Mesenchymal stem cell (in vitro differentiated cells and primary cell): ENCODE results near the gene UBE2F.

Experiments used
- DNase-seq: peaks from one replicate; pipeline ENCODE4 v3.0.0-alpha.2; 2013
- H2AFZ ChIP-seq: one replicate; pipeline ENCODE4 v1.6.1; 2013; ENCODE audit warnings: low read depth, mild to moderate bottlenecking, control low read depth, inconsistent platforms, low read length, moderate library complexity
- H2AK5ac ChIP-seq: 2 replicates; pipeline ENCODE4 v1.6.1; 2013; ENCODE audit warnings: low read length, moderate library complexity, mild to moderate bottlenecking, inconsistent platforms; ENCODE audit not compliant: severe bottlenecking
- H2BK120ac ChIP-seq: one replicate; pipeline ENCODE4 v1.6.1; 2013; ENCODE audit warnings: low read depth, mild to moderate bottlenecking, inconsistent platforms, low read length, moderate library complexity
- H2BK12ac ChIP-seq, 2 experiments: one replicate each; pipeline ENCODE4 v1.6.1; 2013; ENCODE audit warnings: inconsistent platforms in 2 of 2, low read length in 2 of 2, mild to moderate bottlenecking in 2 of 2, moderate library complexity in 2 of 2, control low read depth in 1 of 2
- H2BK15ac ChIP-seq: one replicate; pipeline ENCODE4 v1.6.1; 2013; ENCODE audit warnings: mild to moderate bottlenecking, low read depth, inconsistent platforms; ENCODE audit not compliant: poor library complexity, severe bottlenecking
- H2BK5ac ChIP-seq: 2 replicates; pipeline ENCODE4 v1.6.1; 2013; ENCODE audit warnings: low read depth, mild to moderate bottlenecking, low read length, control low read depth, inconsistent platforms; ENCODE audit not compliant: poor library complexity, severe bottlenecking
- H3K14ac ChIP-seq, 2 experiments: one replicate each; pipeline ENCODE4 v1.6.1; 2013; ENCODE audit warnings: inconsistent platforms in 2 of 2, low read length in 2 of 2, control low read depth in 1 of 2, mild to moderate bottlenecking in 1 of 2, moderate library complexity in 1 of 2
- H3K18ac ChIP-seq, 2 experiments: one replicate each; pipeline ENCODE4 v1.6.1; 2013; ENCODE audit warnings: inconsistent platforms in 2 of 2, low read length in 2 of 2, control low read depth in 1 of 2, low read depth in 1 of 2, mild to moderate bottlenecking in 1 of 2
- H3K23ac ChIP-seq, 2 experiments: one replicate each; pipeline ENCODE4 v1.6.1; 2013; ENCODE audit warnings: inconsistent platforms in 2 of 2, low read length in 2 of 2, mild to moderate bottlenecking in 2 of 2, moderate library complexity in 2 of 2, control low read depth in 1 of 2
- H3K27ac ChIP-seq: 2 replicates; pipeline ENCODE4 v1.5.1; 2013; ENCODE audit warnings: mild to moderate bottlenecking, moderate library complexity, low read length, control low read depth, inconsistent platforms; ENCODE audit not compliant: poor library complexity, severe bottlenecking
- H3K27me3 ChIP-seq, 2 experiments: 2 replicates each; pipeline versions ENCODE4 v1.6.1 to v1.7.0; 2013; ENCODE audit warnings: low read length in 2 of 2, mild to moderate bottlenecking in 2 of 2, moderate library complexity in 2 of 2, control low read depth in 1 of 2, inconsistent platforms in 1 of 2; ENCODE audit not compliant: control insufficient read depth in 1 of 2, insufficient read depth in 1 of 2
- H3K36me3 ChIP-seq, 2 experiments: 2 replicates each; pipeline versions ENCODE4 v1.6.1 to v1.7.0; 2013; ENCODE audit warnings: low read length in 2 of 2, control low read depth in 1 of 2, inconsistent platforms in 1 of 2, low read depth in 1 of 2, mild to moderate bottlenecking in 1 of 2; ENCODE audit not compliant: insufficient read depth in 2 of 2, control insufficient read depth in 1 of 2
- H3K4ac ChIP-seq, 2 experiments: one replicate each; pipeline ENCODE4 v1.6.1; 2013; ENCODE audit warnings: inconsistent platforms in 2 of 2, low read length in 2 of 2, mild to moderate bottlenecking in 2 of 2, moderate library complexity in 2 of 2, control low read depth in 1 of 2, low read depth in 1 of 2
- H3K4me1 ChIP-seq: 2 replicates; pipeline ENCODE4 v1.6.1; 2013; ENCODE audit warnings: low read depth, low read length, control low read depth; ENCODE audit not compliant: control insufficient read depth, insufficient read depth
- H3K4me2 ChIP-seq: 2 replicates; pipeline ENCODE4 v1.6.1; 2013; ENCODE audit warnings: low read length, mild to moderate bottlenecking, inconsistent platforms; ENCODE audit not compliant: poor library complexity, severe bottlenecking
- H3K4me3 ChIP-seq, 2 experiments: 2 replicates each; pipeline versions ENCODE4 v1.5.1 to v1.7.0; 2013; ENCODE audit warnings: low read length in 2 of 2, mild to moderate bottlenecking in 2 of 2, control low read depth in 1 of 2, low read depth in 1 of 2; ENCODE audit not compliant: insufficient read depth in 1 of 2
- H3K79me1 ChIP-seq: replicated peaks from 2 replicates; pipeline ENCODE4 v1.6.1; 2013; ENCODE audit warnings: mild to moderate bottlenecking, control low read depth, low read length, inconsistent platforms; ENCODE audit not compliant: poor library complexity, severe bottlenecking
- H3K9ac ChIP-seq: 2 replicates; pipeline ENCODE4 v1.7.0; 2013; ENCODE audit warnings: mild to moderate bottlenecking, low read length, moderate library complexity
- H3K9me3 ChIP-seq: 2 replicates; pipeline ENCODE4 v1.7.0; 2013; ENCODE audit warnings: mild to moderate bottlenecking, low read length; ENCODE audit not compliant: control insufficient read depth
- H4K8ac ChIP-seq: one replicate; pipeline ENCODE4 v1.6.1; 2013; ENCODE audit warnings: inconsistent platforms, mild to moderate bottlenecking, low read length, moderate library complexity
- H4K91ac ChIP-seq: one replicate; pipeline ENCODE4 v1.6.1; 2013; ENCODE audit warnings: mild to moderate bottlenecking, low read length, inconsistent platforms
- WGBS: methylation state at CpG from one replicate; pipeline ENCODE4 v1.1.7; 2013; ENCODE audit warnings: mixed read lengths; 5-methylcytosine and 5-hydroxymethylcytosine counted together

UBE2F gene

GRCh38 chr2:238067939-238068338 lies 101.1 kb downstream of the UBE2F start:
- H4K91ac ChIP-seq, result no peak overlapping the region
- H2AFZ ChIP-seq, result no peak overlapping the region
- no peak overlapping the region for H2AK5ac ChIP-seq
- 98% methylated on average over 6 of the region's 7 CpGs for WGBS
- peaks cover 28 to 71% of the 10 kb centered on the region in 2 experiments for H3K36me3 ChIP-seq
- no peak overlapping the region for H2BK5ac ChIP-seq
- H3K4me1 ChIP-seq, result peaks cover 7% of the 10 kb centered on the region
- no peak overlapping the region for H3K4me3 ChIP-seq
- H3K79me1 ChIP-seq, result peaks cover 15% of the 10 kb centered on the region
- no peak overlapping the region for H3K23ac ChIP-seq
- H2BK12ac ChIP-seq, result no peak overlapping the region
- no peak overlapping the region for H3K4ac ChIP-seq
- no peak overlapping the region for H2BK120ac ChIP-seq
- no peak for DNase-seq
- H3K9me3 ChIP-seq, result peaks cover 14% of the 10 kb centered on the region
- H3K4me2 ChIP-seq, result no peak overlapping the region
- H2BK15ac ChIP-seq, result no peak overlapping the region
- H3K27me3 ChIP-seq, result no peaks in the 10 kb centered on the region
- H3K18ac ChIP-seq, result no peak overlapping the region
- no peak overlapping the region for H3K27ac ChIP-seq
- H3K9ac ChIP-seq, result no peak overlapping the region
- H4K8ac ChIP-seq, result no peak overlapping the region
- no peak overlapping the region for H3K14ac ChIP-seq

GRCh38 chr2:238069021-238069709 lies 102.4 kb downstream of the UBE2F start:
- 97% methylated on average over 10 of the region's 10 CpGs for WGBS
- no peak for DNase-seq
- Histone ChIP-seq H4K8ac (no peak overlapping the region), H2BK15ac (no peak overlapping the region), H3K4me3 (no peak overlapping the region), H3K36me3 (peaks cover 31 to 76% of the 10 kb centered on the region in 2 experiments), H2BK5ac (no peak overlapping the region), H3K9ac (no peak overlapping the region), H3K23ac (no peak overlapping the region), H2BK12ac (no peak overlapping the region), H2BK120ac (no peak overlapping the region), H3K27ac (no peak overlapping the region), H3K14ac (no peak overlapping the region), H3K4me1 (peaks cover 2% of the 10 kb centered on the region), H2AFZ (no peak overlapping the region), H3K9me3 (peaks cover 24% of the 10 kb centered on the region), H2AK5ac (no peak overlapping the region), H3K18ac (no peak overlapping the region), H3K4me2 (no peak overlapping the region), H3K4ac (no peak overlapping the region), H3K79me1 (peaks cover 15% of the 10 kb centered on the region), H4K91ac (no peak overlapping the region), H3K27me3 (no peaks in the 10 kb centered on the region)

GRCh38 chr2:238069877-238070276 lies 103.1 kb downstream of the UBE2F start:
- Histone ChIP-seq H3K9ac (no peak overlapping the region), H3K18ac (no peak overlapping the region), H4K8ac (no peak overlapping the region), H3K4me1 (no peaks in the 10 kb centered on the region), H2AFZ (no peak overlapping the region), H3K4me2 (no peak overlapping the region), H2BK120ac (no peak overlapping the region), H4K91ac (no peak overlapping the region), H2BK5ac (no peak overlapping the region), H3K9me3 (peaks cover 27% of the 10 kb centered on the region), H3K27ac (no peak overlapping the region), H3K4ac (no peak overlapping the region), H3K27me3 (no peaks in the 10 kb centered on the region), H2BK12ac (no peak overlapping the region), H2AK5ac (no peak overlapping the region), H3K79me1 (peaks cover 13% of the 10 kb centered on the region), H3K14ac (no peak overlapping the region), H3K36me3 (peaks cover 31 to 71% of the 10 kb centered on the region in 2 experiments), H3K23ac (no peak overlapping the region), H3K4me3 (no peak overlapping the region), H2BK15ac (no peak overlapping the region)
- WGBS, result 100% methylated on average over 8 of the region's 9 CpGs
- no peak for DNase-seq

GRCh38 chr2:238075397-238075796 lies 108.6 kb downstream of the UBE2F start:
- H2AFZ ChIP-seq, result no peak overlapping the region
- peaks cover 6 to 29% of the 10 kb centered on the region in 2 experiments for H3K36me3 ChIP-seq
- H3K27ac ChIP-seq, result no peak overlapping the region
- DNase-seq, result no peak
- H3K23ac ChIP-seq, result no peak overlapping the region
- H3K27me3 ChIP-seq, result no peaks in the 10 kb centered on the region
- H4K8ac ChIP-seq, result no peak overlapping the region
- no peak overlapping the region for H2BK15ac ChIP-seq
- no peak overlapping the region for H2BK12ac ChIP-seq
- H3K9ac ChIP-seq, result no peak overlapping the region
- H3K4me2 ChIP-seq, result no peak overlapping the region
- H3K4ac ChIP-seq, result no peak overlapping the region
- H3K79me1 ChIP-seq, result peaks cover 9% of the 10 kb centered on the region
- H2BK120ac ChIP-seq, result no peak overlapping the region
- H4K91ac ChIP-seq, result no peak overlapping the region
- H3K4me3 ChIP-seq, result no peak overlapping the region
- peaks cover 27% of the 10 kb centered on the region for H3K9me3 ChIP-seq
- H3K18ac ChIP-seq, result no peak overlapping the region
- no peak overlapping the region for H2AK5ac ChIP-seq
- H2BK5ac ChIP-seq, result no peak overlapping the region
- H3K4me1 ChIP-seq, result no peaks in the 10 kb centered on the region
- no peak overlapping the region for H3K14ac ChIP-seq
